Measurements from ENCODE around the gene GAS7.
A peak's percentile ranks its signal among the peaks of the same experiment; 100 is the strongest.

GAS7 gene

GRCh38 chr17:10198509-10199249 is at the start of gene GAS7:
TSS of gene GAS7 (minus strand) at chr17:10198606.
- no peak for TF ChIP-seq CTCF (IDR thresholded peaks at IDR 0.05; ENCODE audit: low read depth, low read length)

GRCh38 chr17:10247810-10248209 is 49.4 kb upstream of the GAS7 start:
- no peak for TF ChIP-seq CTCF (IDR thresholded peaks at IDR 0.05; ENCODE audit: low read depth, low read length)
- H3K4me3 ChIP-seq (ENCODE audit: low read depth, low read length) = no peak overlapping the region

More at GRCh38 chr17:10198509-10199249, at the start of gene GAS7:
- peak within 1 kb of the TSS; percentile 80 for H3K4me3 ChIP-seq (ENCODE audit: low read depth, low read length)

- TF ChIP-seq CTCF (IDR thresholded peaks at IDR 0.05; ENCODE audit: low read depth, low read length) = no peak
- H3K4me3 ChIP-seq (ENCODE audit: low read depth, low read length) = no peak overlapping the region
Measured at GRCh38 chr17:10243883-10244844, 45.8 kb upstream of the GAS7 start.

GRCh38 chr17:10241781-10242180 is 43.4 kb upstream of the GAS7 start:
- H3K4me3 ChIP-seq (ENCODE audit: low read depth, low read length) = no peak overlapping the region
- TF ChIP-seq CTCF (IDR thresholded peaks at IDR 0.05; ENCODE audit: low read depth, low read length) = no peak

- no peak for TF ChIP-seq CTCF (IDR thresholded peaks at IDR 0.05; ENCODE audit: low read depth, low read length)
- no peak overlapping the region for H3K4me3 ChIP-seq (ENCODE audit: low read depth, low read length)
Measured at GRCh38 chr17:10238661-10239060, 40.3 kb upstream of the GAS7 start.

GRCh38 chr17:10234033-10234432 is 35.6 kb upstream of the GAS7 start:
- no peak overlapping the region for H3K4me3 ChIP-seq (ENCODE audit: low read depth, low read length)
- no peak for TF ChIP-seq CTCF (IDR thresholded peaks at IDR 0.05; ENCODE audit: low read depth, low read length)

- TF ChIP-seq CTCF (IDR thresholded peaks at IDR 0.05; ENCODE audit: low read depth, low read length) = no peak
- no peak overlapping the region for H3K4me3 ChIP-seq (ENCODE audit: low read depth, low read length)
Measured at GRCh38 chr17:10233161-10233560, 34.8 kb upstream of the GAS7 start.
